ENCODE data around the gene GALNT11.

DNA sequence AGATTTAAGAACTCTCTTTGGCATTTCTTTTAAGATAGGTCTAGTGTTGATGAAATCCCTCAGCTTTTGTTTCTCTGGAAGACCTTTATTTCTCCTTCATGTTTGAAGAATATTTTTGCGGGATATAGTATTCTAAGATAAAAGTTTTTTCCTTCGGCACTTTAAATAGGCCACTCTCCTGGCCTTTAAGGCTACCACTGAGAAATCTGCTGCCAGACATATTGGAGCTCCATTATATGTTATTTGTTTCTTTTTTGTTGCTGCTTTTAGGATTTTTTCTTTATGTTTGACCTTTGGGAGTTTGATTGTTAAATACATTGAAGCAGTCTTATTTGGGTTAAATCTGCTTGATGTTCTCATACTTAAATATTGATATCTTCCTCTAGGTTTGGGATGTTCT lies 22.6 kb downstream of the GALNT11 start:
- TF ChIP-seq CTCF (optimal IDR thresholded peaks at IDR 0.05 in 1 of 3, IDR thresholded peaks at IDR 0.05 in 1 of 3, conservative IDR thresholded peaks at IDR 0.05 in 1 of 3; ENCODE audit: extremely low read depth in 1 of 3, insufficient read depth in 2 of 3, low read length in 3 of 3) (no peak), EZH2 (IDR thresholded peaks at IDR 0.05; ENCODE audit: low read length) (no peak)
